Measurements from ENCODE around the gene LIPC.

DNA sequence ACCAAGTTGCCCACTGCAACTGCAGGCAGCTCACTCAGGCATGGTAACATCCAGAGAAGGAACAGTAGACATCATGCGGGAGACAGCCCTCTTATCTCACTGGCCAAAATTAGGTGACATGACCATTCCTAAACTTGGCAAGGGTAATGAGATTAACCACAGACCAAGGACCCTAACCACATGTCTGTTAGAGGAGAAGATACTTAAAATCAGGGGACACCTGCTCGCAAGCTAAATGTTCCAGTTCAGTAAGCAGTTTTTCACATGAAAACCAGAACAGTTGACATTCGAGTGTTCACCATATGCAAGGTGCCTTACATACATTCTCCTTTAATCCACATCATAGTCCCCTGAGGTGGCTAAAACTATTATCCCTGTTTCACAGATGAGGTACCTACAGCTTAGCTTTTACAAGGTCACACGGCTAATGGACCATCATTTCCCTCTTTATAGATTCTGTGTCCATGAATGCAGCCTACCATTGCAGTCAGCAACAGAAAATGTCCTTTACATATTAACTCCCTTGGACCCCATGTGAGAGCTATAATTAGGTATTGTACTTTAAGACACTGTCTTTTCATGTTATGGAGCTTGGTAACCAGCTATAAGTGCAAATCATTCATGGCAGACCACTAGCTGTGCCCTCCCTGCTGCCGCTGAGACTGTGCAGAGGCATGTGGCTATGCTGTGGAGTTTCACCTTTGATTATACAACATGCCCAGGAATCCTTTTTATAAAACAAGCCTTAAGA, 154.1 kb downstream of the LIPC start:
- TF ChIP-seq, protein P1, sequence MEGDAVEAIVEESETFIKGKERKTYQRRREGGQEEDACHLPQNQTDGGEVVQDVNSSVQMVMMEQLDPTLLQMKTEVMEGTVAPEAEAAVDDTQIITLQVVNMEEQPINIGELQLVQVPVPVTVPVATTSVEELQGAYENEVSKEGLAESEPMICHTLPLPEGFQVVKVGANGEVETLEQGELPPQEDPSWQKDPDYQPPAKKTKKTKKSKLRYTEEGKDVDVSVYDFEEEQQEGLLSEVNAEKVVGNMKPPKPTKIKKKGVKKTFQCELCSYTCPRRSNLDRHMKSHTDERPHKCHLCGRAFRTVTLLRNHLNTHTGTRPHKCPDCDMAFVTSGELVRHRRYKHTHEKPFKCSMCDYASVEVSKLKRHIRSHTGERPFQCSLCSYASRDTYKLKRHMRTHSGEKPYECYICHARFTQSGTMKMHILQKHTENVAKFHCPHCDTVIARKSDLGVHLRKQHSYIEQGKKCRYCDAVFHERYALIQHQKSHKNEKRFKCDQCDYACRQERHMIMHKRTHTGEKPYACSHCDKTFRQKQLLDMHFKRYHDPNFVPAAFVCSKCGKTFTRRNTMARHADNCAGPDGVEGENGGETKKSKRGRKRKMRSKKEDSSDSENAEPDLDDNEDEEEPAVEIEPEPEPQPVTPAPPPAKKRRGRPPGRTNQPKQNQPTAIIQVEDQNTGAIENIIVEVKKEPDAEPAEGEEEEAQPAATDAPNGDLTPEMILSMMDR (optimal IDR thresholded peaks at IDR 0.05 in 1 of 3, IDR thresholded peaks at IDR 0.05 in 1 of 3, conservative IDR thresholded peaks at IDR 0.05 in 1 of 3; ENCODE audit: extremely low read depth in 1 of 3, insufficient read depth in 2 of 3, low read length in 3 of 3) = no peak
- no peak for TF ChIP-seq EZH2 (IDR thresholded peaks at IDR 0.05; ENCODE audit: low read length)
